ENCODE results near the gene NRSN2. TPM values are rescaled to one million over a fixed set of nuclear protein-coding genes. Genes with fewer than 3 reads are reported as not detected.

The NRSN2 gene, protein sequence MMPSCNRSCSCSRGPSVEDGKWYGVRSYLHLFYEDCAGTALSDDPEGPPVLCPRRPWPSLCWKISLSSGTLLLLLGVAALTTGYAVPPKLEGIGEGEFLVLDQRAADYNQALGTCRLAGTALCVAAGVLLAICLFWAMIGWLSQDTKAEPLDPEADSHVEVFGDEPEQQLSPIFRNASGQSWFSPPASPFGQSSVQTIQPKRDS
- 38.2 and 41.8 TPM in 2 replicates for total RNA-seq (2014; rRNA removed; shearing (Covaris generic))
- polyA plus RNA-seq (2015; cell fraction: cytosol; rRNA removed): 115 and 130 TPM in 2 replicates
- 52.2 and 57.2 TPM in 2 replicates for polyA plus RNA-seq (2015; cell fraction: nucleus; rRNA removed)

DNA sequence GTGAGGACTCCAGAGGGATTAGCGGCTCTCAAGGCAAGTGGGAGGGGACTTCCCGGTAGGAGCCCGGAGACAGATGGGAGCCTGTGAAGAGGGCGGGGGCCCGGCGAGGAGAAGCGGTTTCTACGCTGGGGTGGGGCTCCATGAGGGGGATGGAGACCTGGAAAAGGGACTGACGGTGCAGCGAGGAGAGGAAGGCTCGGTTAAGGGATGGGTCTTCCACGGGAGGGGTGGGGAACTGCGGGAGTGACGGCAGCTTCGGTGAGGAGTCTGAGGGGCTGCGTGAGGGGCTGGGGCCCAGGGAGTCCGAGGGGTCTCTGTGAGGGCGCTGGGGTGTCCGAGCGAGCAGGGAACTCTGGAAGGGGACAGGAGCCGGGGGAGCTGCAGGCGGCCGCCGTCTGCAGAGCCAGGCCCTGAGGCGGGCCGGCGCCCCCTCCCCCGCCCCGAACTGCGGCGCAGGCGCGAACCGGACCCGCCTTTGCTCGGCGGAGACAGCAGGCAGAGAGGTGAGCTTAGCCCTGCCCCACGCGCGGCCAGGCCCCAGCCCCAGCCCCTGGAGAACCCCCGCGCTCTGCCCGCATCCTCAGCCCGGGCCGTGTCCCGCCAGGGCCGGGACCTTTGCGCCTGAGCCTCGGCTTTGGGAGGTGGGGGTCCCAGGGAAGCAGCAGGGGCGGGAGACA is at the start of gene NRSN2:
Gene NRSN2 (plus strand): TSS at position 472 of the 677 bp plus-strand sequence. CDS start 2,533 bp downstream, outside the sequence.
- DNase-seq (ENCODE audit: low read depth, low spot score): peak; percentile 62
- in situ Hi-C loops (cut with HindIII; ENCODE audit: low pct_unique_long_range_greater_than_20kb, low sequenced_read_pairs): no loop called here

DNA sequence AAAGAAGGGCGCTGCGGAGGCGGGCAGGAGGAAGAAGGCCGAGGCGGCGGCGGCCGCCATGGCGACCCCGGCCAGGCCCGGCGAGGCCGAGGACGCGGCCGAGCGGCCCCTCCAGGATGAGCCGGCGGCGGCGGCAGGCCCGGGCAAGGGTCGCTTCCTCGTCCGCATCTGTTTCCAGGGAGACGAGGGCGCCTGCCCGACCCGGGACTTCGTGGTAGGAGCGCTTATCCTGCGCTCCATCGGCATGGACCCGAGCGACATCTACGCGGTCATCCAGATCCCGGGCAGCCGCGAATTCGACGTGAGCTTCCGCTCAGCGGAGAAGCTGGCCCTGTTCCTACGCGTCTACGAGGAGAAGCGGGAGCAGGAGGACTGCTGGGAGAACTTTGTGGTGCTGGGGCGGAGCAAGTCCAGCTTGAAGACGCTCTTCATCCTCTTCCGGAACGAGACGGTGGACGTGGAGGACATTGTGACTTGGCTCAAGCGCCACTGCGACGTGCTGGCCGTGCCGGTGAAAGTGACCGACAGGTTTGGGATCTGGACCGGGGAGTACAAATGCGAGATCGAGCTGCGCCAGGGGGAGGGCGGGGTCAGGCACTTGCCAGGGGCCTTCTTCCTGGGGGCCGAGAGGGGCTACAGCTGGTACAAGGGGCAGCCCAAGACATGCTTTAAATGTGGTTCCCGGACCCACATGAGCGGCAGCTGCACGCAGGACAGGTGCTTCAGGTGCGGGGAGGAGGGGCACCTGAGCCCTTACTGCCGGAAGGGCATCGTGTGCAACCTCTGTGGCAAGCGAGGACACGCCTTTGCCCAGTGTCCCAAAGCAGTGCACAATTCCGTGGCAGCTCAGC is 48.8 kb upstream of the NRSN2 start:
- in situ Hi-C loops (cut with HindIII; ENCODE audit: low pct_unique_long_range_greater_than_20kb, low sequenced_read_pairs): no loop called here
- DNase-seq (ENCODE audit: low read depth, low spot score): peak; percentile 57

DNA sequence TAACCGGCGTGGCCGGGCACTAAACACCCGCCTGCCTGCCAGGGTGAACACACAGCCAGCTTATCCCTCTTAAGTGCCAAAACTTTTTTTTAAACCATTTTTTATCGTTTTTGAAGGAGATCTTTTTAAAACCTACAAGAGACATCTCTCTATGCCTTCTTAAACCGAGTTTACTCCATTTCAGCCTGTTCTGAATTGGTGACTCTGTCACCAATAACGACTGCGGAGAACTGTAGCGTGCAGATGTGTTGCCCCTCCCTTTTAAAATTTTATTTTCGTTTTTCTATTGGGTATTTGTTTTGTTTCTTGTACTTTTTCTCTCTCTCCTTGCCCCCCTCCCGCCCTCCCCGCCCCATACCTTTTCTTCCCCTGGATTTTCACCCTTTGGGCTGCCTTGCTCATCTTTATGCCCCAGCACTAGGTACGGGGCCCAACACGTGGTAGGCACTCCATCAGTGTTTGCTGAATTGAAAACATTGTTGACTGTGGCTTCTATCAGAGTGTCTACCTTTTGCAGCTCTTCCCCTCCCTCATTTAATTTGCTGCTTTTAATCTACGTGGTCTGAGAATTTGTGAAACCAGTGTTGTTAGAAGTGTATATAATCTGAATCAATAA is 48.0 kb upstream of the NRSN2 start:
- in situ Hi-C loops (cut with HindIII; ENCODE audit: low pct_unique_long_range_greater_than_20kb, low sequenced_read_pairs): no loop called here
- no peak for DNase-seq (ENCODE audit: low read depth, low spot score)

DNA sequence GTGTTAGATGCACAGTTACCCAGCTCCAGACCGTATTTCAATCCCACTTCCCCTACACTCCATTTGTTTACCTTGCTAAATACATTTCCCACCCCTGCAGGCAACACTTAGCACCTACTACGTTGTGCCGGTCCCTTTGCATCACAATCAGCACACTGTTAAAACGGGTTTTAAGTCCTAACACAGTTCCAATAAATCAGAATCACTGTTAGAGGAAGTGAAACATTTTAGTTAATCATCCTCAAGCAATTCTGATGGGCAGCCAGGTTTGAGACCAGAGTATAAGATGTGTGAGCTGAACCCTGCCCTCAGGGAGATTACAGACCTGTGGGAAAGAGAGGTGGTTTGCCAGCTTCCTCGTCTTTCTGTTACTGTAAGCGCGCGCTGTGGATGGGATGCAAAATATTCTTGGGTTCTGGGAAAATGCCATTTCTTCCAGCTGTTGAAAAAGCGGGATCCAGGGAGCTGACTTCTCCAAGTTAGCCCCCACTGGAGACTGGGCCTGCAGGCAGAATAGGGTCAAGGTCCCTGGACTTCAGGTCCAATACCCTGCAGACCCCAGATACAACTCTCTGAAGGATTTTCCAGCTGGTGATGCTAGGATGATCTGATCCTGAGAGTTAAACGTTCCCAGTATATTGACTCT is 46.4 kb upstream of the NRSN2 start:
- DNase-seq (ENCODE audit: low read depth, low spot score): no peak
- in situ Hi-C loops (cut with HindIII; ENCODE audit: low pct_unique_long_range_greater_than_20kb, low sequenced_read_pairs): no loop called here

DNA sequence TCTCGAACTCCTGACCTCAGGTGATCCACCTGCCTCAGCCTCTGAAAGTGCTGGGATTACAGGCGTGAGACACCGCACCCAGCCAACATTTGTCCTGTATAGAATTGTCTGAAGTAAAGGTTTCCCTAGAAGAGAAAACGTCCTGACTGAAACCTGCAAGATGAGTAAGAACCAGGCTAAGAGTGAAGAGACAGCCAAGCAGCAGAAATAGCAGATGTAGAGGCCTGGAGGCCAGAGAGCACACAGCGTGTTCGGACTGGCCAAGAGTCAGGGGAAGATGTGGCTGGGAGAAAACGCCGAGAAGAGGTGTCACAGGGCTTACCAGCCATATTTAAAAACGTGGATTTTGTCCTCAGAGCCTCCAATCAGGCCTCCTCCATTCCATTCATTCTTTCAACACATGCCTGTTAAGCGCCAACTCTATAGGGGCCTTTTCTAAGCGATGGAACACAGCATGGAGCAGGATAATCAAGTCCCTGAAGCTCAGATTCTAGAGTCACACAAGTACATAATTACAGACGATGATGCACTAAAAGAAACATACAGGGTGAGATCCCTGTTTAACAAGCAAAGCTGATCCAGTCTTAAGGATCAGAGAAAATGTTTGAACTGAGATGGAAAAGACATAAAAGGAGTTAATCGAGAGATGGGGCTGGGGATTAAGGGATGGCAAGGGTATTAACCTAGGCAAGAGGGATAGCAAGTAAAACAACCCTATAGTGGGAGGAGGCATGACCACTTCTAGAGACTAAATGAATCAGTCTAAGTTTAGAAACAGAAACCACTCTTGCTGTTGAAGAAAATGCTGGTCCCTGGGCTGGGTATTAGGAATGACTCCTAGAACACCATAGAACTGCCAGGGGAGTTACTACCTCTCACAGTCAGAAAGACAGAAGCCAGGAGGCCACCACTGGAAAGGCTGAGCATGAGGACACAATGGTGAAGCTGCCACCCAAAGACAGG is 44.7 kb upstream of the NRSN2 start:
- no peak for DNase-seq (ENCODE audit: low read depth, low spot score)
- in situ Hi-C loops (cut with HindIII; ENCODE audit: low pct_unique_long_range_greater_than_20kb, low sequenced_read_pairs): no loop called here

DNA sequence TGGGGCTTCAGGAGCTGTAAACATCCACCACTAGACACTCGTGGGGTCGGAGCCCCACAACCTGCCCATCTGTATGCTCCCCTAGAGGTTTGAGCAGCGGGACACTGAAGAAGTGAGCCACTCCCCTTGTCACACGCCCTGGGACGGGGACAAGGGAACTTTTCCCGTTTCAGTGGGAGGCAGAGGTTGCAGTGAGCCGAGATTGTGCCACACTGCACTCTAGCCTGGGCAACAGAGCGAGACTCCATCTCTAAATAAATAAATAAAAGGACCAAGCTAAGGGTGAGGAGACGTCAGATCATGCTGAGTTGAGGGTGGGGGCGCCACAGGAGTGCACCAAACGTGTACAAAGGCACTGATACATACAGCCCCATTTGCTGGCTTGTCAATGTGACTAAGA is 41.2 kb upstream of the NRSN2 start:
- in situ Hi-C loops (cut with HindIII; ENCODE audit: low pct_unique_long_range_greater_than_20kb, low sequenced_read_pairs): no loop called here
- DNase-seq (ENCODE audit: low read depth, low spot score): no peak

DNA sequence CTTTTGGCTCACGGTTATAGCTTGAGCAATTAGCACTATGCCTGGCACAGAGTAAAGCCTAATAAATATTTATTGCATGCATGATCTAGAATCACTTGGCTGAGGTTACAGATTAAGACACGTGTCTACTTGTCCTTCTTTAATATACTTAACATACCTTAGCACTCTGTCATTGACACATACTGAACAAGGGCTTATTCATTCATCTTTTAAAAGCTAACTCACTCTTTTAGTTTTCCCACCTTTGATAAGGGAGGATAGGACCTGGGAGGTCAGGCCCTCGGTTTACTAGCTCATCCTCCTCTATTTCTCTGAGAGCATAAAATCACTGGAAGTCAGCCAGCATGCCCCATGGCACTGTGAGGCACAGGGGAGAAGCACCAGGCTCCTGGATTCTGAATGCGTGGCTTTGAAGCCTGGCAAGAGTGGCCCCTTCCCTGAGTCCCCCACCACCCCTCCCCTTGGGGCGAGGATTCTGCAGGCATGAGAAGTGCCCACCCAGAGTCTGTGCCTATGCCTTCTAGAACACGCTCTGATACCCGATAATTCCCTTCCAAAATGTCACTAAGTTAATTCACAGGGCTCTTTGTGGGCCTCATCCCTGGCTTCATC is 38.4 kb upstream of the NRSN2 start:
- DNase-seq (ENCODE audit: low read depth, low spot score): no peak
- in situ Hi-C loops (cut with HindIII; ENCODE audit: low pct_unique_long_range_greater_than_20kb, low sequenced_read_pairs): no loop called here

DNA sequence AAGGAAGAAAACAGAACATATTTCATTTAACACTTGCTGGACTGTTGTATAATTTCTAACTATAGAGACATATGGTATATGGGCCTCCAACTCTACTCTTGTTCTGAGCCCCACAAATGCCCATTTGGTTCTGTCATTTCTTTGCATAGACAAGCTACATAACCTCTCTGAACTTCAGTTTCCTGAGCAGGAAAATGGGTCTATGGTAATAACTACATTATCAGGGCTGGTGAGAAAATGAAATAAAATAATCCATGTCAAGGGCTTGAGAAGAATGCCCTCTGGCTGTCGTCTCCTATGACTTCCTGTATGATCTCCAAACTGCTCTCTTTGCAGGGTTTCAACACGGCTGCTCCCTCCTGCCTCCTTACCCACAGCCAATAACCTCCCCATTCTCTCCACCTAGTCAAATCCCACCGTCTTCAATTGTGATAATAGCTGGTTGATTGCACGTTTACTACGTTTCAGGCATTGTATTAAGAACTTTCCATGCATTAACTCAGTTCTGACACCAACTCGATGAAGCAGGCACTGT is 37.5 kb upstream of the NRSN2 start:
- in situ Hi-C loops (cut with HindIII; ENCODE audit: low pct_unique_long_range_greater_than_20kb, low sequenced_read_pairs): no loop called here
- DNase-seq (ENCODE audit: low read depth, low spot score): peak; percentile 49

DNA sequence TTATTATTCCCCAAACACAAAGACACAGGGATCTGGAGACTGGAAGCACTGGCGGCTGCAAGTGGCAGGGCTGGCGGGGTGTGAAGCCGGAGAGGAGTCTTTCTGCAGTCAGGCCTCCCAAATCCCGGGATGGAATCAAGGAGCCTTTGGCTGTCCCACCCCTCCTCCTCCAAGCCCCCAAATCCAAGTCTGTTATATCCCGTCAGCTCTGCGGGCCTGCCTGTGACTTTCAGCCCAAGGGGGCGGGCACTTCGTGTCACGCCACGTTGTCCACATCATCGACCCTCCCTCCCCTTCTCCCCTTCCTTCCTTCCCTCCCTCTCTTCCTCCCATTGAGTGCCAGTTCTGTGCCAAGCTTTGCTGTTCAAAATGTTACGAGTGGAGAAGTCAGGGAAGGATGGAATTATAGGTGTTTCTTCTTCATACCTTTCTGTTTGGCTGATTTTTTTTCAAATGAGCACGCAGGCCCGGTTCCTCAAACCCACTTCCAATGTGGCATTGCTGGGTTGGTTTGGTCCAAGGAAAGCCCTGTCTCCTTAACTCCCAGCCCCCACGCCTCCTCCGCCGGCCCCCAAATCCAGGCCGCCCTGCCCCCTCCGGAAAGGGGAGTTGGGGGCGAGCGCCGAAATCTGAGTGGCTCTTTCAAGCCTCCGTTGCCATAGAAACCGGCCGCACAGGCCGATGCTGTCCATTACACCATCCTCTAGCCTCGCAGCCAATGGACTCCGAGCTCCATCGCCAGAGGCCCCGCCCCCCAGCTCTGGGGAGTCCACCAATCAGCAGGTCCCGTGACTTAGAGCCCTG is 36.9 kb upstream of the NRSN2 start:
- DNase-seq (ENCODE audit: low read depth, low spot score): peak; percentile 99
- in situ Hi-C loops (cut with HindIII; ENCODE audit: low pct_unique_long_range_greater_than_20kb, low sequenced_read_pairs): no loop called here

DNA sequence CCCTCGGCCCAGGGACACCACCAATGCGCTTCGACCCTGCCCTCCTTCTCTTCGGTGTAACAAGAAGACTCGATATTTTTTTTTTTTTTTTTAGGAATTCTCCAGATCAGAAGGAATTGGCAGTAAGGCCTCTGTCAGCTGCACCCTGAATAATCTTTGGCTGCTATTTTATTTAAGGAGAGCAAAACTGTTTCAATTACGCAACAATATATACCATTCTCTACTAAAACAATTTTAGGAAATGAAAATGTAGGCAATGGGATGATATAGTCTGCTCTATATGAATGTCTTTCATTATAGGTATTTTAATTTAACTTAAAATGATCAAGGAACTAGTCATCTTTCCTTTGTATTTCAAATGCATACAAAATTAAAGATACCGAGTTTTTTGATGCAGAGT is 36.3 kb upstream of the NRSN2 start:
- no peak for DNase-seq (ENCODE audit: low read depth, low spot score)
- in situ Hi-C loops (cut with HindIII; ENCODE audit: low pct_unique_long_range_greater_than_20kb, low sequenced_read_pairs): no loop called here

DNA sequence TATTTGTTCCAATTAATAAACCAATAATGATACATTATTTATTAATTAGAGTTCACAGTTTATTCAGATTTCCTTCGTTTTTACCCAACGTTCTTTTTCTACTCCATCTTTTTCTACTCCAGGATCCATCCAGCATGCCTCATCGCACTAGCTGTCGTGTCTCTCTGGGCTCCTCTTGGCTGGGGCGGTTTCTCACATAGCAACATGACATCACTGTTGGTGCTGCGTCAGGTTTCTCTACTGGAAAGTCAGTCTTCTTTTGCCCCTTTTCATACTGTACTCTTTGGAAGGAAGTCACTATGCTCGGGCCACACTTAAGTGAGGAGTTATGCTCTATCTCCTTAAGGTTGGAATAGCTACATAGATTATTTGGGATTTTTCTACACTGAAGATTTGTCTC is 35.3 kb upstream of the NRSN2 start:
- in situ Hi-C loops (cut with HindIII; ENCODE audit: low pct_unique_long_range_greater_than_20kb, low sequenced_read_pairs): no loop called here
- no peak for DNase-seq (ENCODE audit: low read depth, low spot score)

DNA sequence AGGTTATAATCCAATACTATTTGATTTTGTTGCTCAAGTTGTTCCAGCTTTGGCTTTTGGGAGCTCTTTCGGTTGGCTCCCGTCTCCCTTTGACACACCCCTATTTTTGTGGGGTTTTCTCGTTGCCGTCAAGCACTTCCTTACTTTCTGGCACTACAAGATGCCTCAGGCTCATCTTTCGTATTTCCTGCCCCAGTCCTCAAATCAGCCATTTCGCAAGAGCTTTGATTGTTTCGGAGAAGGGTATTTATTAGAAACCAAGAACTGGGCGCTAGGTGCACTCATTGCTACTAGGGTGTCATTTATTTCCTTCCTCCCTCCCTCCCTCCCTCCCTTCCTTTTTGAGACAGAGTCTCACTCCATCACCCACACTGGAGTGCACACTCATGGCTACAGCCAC is 34.8 kb upstream of the NRSN2 start:
- in situ Hi-C loops (cut with HindIII; ENCODE audit: low pct_unique_long_range_greater_than_20kb, low sequenced_read_pairs): no loop called here

DNA sequence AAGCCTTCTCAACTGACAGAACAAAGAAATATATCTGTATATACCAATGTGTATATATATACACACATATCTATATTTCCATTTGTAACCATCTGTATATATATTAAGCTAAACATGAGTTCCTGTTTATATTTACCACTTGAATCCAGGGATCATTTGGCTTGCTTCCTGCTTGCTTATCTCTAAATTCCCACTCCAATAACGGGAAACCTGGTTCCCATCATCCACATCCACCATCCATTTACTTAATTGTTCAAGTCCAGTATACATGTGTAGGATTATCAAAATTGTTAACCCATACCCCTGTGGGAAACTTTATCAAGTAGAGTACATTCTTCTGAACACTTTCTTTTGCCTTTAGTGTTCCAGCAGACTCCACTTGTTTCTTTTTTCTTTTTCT is 34.0 kb upstream of the NRSN2 start:
- in situ Hi-C loops (cut with HindIII; ENCODE audit: low pct_unique_long_range_greater_than_20kb, low sequenced_read_pairs): no loop called here
- DNase-seq (ENCODE audit: low read depth, low spot score): no peak

More for the DNA sequence above, 34.8 kb upstream of the NRSN2 start:
- DNase-seq (ENCODE audit: low read depth, low spot score): no peak

DNA sequence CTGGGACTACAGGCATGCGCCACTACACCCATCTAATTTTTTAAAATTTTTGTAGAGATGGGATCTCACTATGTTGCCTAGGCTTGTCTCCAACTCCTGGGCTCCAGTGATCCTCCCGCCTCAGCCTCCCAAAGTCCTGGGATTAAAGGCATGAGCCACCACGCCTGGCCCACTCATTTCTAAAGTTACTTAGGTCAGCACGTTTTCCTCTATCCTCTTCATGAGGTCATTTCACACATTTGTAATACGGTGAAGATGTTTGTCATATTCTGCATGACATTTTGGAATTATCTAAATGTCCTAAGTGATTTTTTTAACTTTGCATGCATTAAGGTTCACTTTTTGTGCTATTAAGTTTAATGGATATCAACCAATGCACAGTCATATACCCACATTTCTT is 33.5 kb upstream of the NRSN2 start:
- in situ Hi-C loops (cut with HindIII; ENCODE audit: low pct_unique_long_range_greater_than_20kb, low sequenced_read_pairs): no loop called here
- DNase-seq (ENCODE audit: low read depth, low spot score): no peak

DNA sequence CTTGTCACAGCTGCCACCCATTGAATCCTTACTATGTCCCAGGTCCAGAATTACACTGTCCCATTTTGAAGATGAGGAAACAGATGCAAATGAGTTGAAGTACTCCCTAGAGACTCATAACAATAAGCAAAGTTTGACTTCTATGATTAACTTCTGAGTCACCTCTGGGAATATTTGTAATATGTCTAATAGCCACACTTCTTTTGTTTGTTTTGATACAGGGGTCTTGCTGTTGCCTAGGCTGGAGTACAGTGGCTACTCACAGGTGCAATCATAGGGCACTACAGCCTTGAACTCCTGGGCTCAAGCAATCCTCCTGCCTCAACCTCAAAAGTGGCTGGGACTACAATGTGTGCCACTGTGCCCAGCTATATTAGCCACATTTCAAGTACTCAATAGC is 33.0 kb upstream of the NRSN2 start:
- no peak for DNase-seq (ENCODE audit: low read depth, low spot score)
- in situ Hi-C loops (cut with HindIII; ENCODE audit: low pct_unique_long_range_greater_than_20kb, low sequenced_read_pairs): no loop called here
